Measurements from ENCODE around the gene PSMA2.

The PSMA2 gene

GRCh38 chr7:42940985-42941847, 9.2 kb upstream of the PSMA2 start:
- no peaks in the 10 kb centered on the region for H3K79me1 ChIP-seq (ENCODE audit: low read depth, low read length)
- H3K9me3 ChIP-seq (replicated peaks in 1 of 2; ENCODE audit: control insufficient read depth in 2 of 2, insufficient read depth in 1 of 2, low read depth in 1 of 2, low read length in 2 of 2): no peaks in the 10 kb centered on the region
- peak; percentile 77 for DNase-seq (ENCODE audit: low spot score)
- no peak overlapping the region for H4K8ac ChIP-seq (ENCODE audit: low read depth, low read length)
- H3K14ac ChIP-seq (ENCODE audit: low read length): no peak overlapping the region
- WGBS, 2 donors (ENCODE audit: extremely low coverage in 2 of 2, insufficient read length in 2 of 2, insufficient replicate concordance in 1 of 2): no CpG with 5 or more reads among the region's 13 CpGs
- peaks cover 0 to 2% of the 10 kb centered on the region in 2 donors for H3K4me1 ChIP-seq (ENCODE audit: control insufficient read depth in 2 of 2, insufficient read depth in 1 of 2, low read depth in 1 of 2, low read length in 2 of 2)
- no peak overlapping the region for H2BK5ac ChIP-seq (ENCODE audit: low read length)
- H3K4me3 ChIP-seq (ENCODE audit: low read length in 2 of 2): no peak overlapping the region
- H2BK12ac ChIP-seq (ENCODE audit: low read length): no peak overlapping the region
- H2BK15ac ChIP-seq (ENCODE audit: low read length): no peak overlapping the region
- H3K36me3 ChIP-seq (replicated peaks in 1 of 2; ENCODE audit: control insufficient read depth in 2 of 2, insufficient read depth in 2 of 2, low read length in 2 of 2): peaks cover under 1 to 42% of the 10 kb centered on the region in 2 donors
- H4K91ac ChIP-seq (ENCODE audit: low read depth, low read length, poor library complexity): no peak overlapping the region
- H3K9ac ChIP-seq (ENCODE audit: low read depth, low read length, poor library complexity): no peak overlapping the region
- H3K27ac ChIP-seq (replicated peaks; ENCODE audit: low read length): no peak overlapping the region
- H3K27me3 ChIP-seq (ENCODE audit: control insufficient read depth in 3 of 3, insufficient read depth in 3 of 3, low read depth in 1 of 3, low read length in 3 of 3): no peaks in the 10 kb centered on the region
- H2BK120ac ChIP-seq (ENCODE audit: low read depth, low read length): no peak overlapping the region
- H2AFZ ChIP-seq (ENCODE audit: low read length): peak overlapping the region; percentile 28
- no peak overlapping the region for H3K4ac ChIP-seq (ENCODE audit: low read length)
- H3K18ac ChIP-seq (ENCODE audit: low read length): no peak overlapping the region
- H3K23ac ChIP-seq (ENCODE audit: low read depth, low read length, poor library complexity): no peak overlapping the region
- no peak overlapping the region for H3K4me2 ChIP-seq (ENCODE audit: insufficient read depth, low read length, poor library complexity, severe bottlenecking)
- H2AK5ac ChIP-seq (ENCODE audit: low read depth, low read length): no peak overlapping the region

GRCh38 chr7:42939457-42940240, 7.7 kb upstream of the PSMA2 start:
- Histone ChIP-seq H3K4me1 (ENCODE audit: control insufficient read depth in 2 of 2, insufficient read depth in 1 of 2, low read depth in 1 of 2, low read length in 2 of 2) (peaks cover 0 to 2% of the 10 kb centered on the region in 2 donors), H2BK120ac (ENCODE audit: low read depth, low read length) (no peak overlapping the region), H3K4ac (ENCODE audit: low read length) (no peak overlapping the region), H3K4me3 (ENCODE audit: low read length in 2 of 2) (no peak overlapping the region), H2BK5ac (ENCODE audit: low read length) (no peak overlapping the region), H2AFZ (ENCODE audit: low read length) (no peak overlapping the region), H4K8ac (ENCODE audit: low read depth, low read length) (no peak overlapping the region), H3K14ac (ENCODE audit: low read length) (no peak overlapping the region), H3K27me3 (ENCODE audit: control insufficient read depth in 3 of 3, insufficient read depth in 3 of 3, low read depth in 1 of 3, low read length in 3 of 3) (no peaks in the 10 kb centered on the region), H3K36me3 (replicated peaks in 1 of 2; ENCODE audit: control insufficient read depth in 2 of 2, insufficient read depth in 2 of 2, low read length in 2 of 2) (peaks cover 7 to 58% of the 10 kb centered on the region in 2 donors), H3K9me3 (replicated peaks in 1 of 2; ENCODE audit: control insufficient read depth in 2 of 2, insufficient read depth in 1 of 2, low read depth in 1 of 2, low read length in 2 of 2) (no peaks in the 10 kb centered on the region), H3K18ac (ENCODE audit: low read length) (no peak overlapping the region), H3K27ac (replicated peaks; ENCODE audit: low read length) (no peak overlapping the region), H2BK12ac (ENCODE audit: low read length) (no peak overlapping the region), H2BK15ac (ENCODE audit: low read length) (no peak overlapping the region), H3K23ac (ENCODE audit: low read depth, low read length, poor library complexity) (no peak overlapping the region), H2AK5ac (ENCODE audit: low read depth, low read length) (no peak overlapping the region), H3K79me1 (ENCODE audit: low read depth, low read length) (no peaks in the 10 kb centered on the region), H3K4me2 (ENCODE audit: insufficient read depth, low read length, poor library complexity, severe bottlenecking) (no peak overlapping the region), H4K91ac (ENCODE audit: low read depth, low read length, poor library complexity) (no peak overlapping the region), H3K9ac (ENCODE audit: low read depth, low read length, poor library complexity) (no peak overlapping the region)
- WGBS, 2 donors (ENCODE audit: extremely low coverage in 2 of 2, insufficient read length in 2 of 2, insufficient replicate concordance in 1 of 2): no CpG with 5 or more reads among the region's 4 CpGs
- no peak for DNase-seq (ENCODE audit: low spot score)

GRCh38 chr7:42935861-42936260, 3.9 kb upstream of the PSMA2 start:
- H3K4me3 ChIP-seq (ENCODE audit: low read length in 2 of 2): no peak overlapping the region
- DNase-seq (ENCODE audit: low spot score): no peak
- H3K27ac ChIP-seq (replicated peaks; ENCODE audit: low read length): no peak overlapping the region
- H3K27me3 ChIP-seq (ENCODE audit: control insufficient read depth in 3 of 3, insufficient read depth in 3 of 3, low read depth in 1 of 3, low read length in 3 of 3): no peaks in the 10 kb centered on the region
- no peak overlapping the region for H3K4ac ChIP-seq (ENCODE audit: low read length)
- no CpG with 5 or more reads among the region's 5 CpGs for WGBS, 2 donors (ENCODE audit: extremely low coverage in 2 of 2, insufficient read length in 2 of 2, insufficient replicate concordance in 1 of 2)
- H4K91ac ChIP-seq (ENCODE audit: low read depth, low read length, poor library complexity): no peak overlapping the region
- H3K4me1 ChIP-seq (ENCODE audit: control insufficient read depth in 2 of 2, insufficient read depth in 1 of 2, low read depth in 1 of 2, low read length in 2 of 2): peaks cover 1 to 2% of the 10 kb centered on the region in 2 donors
- no peak overlapping the region for H2BK12ac ChIP-seq (ENCODE audit: low read length)
- H3K79me1 ChIP-seq (ENCODE audit: low read depth, low read length): no peaks in the 10 kb centered on the region
- H2BK5ac ChIP-seq (ENCODE audit: low read length): no peak overlapping the region
- H3K14ac ChIP-seq (ENCODE audit: low read length): no peak overlapping the region
- no peak overlapping the region for H3K23ac ChIP-seq (ENCODE audit: low read depth, low read length, poor library complexity)
- no peak overlapping the region for H2BK15ac ChIP-seq (ENCODE audit: low read length)
- H3K36me3 ChIP-seq (replicated peaks in 1 of 2; ENCODE audit: control insufficient read depth in 2 of 2, insufficient read depth in 2 of 2, low read length in 2 of 2): peaks cover 7 to 62% of the 10 kb centered on the region in 2 donors
- no peak overlapping the region for H3K18ac ChIP-seq (ENCODE audit: low read length)
- H3K9me3 ChIP-seq (replicated peaks in 1 of 2; ENCODE audit: control insufficient read depth in 2 of 2, insufficient read depth in 1 of 2, low read depth in 1 of 2, low read length in 2 of 2): no peaks in the 10 kb centered on the region
- no peak overlapping the region for H2AFZ ChIP-seq (ENCODE audit: low read length)
- H2AK5ac ChIP-seq (ENCODE audit: low read depth, low read length): no peak overlapping the region
- no peak overlapping the region for H2BK120ac ChIP-seq (ENCODE audit: low read depth, low read length)
- H3K4me2 ChIP-seq (ENCODE audit: insufficient read depth, low read length, poor library complexity, severe bottlenecking): no peak overlapping the region
- H4K8ac ChIP-seq (ENCODE audit: low read depth, low read length): no peak overlapping the region
- H3K9ac ChIP-seq (ENCODE audit: low read depth, low read length, poor library complexity): no peak overlapping the region

- Histone ChIP-seq H2BK120ac (ENCODE audit: low read depth, low read length) (no peak overlapping the region), H3K9ac (ENCODE audit: low read depth, low read length, poor library complexity) (no peak overlapping the region), H3K9me3 (replicated peaks in 1 of 2; ENCODE audit: control insufficient read depth in 2 of 2, insufficient read depth in 1 of 2, low read depth in 1 of 2, low read length in 2 of 2) (no peaks in the 10 kb centered on the region), H3K4me1 (ENCODE audit: control insufficient read depth in 2 of 2, insufficient read depth in 1 of 2, low read depth in 1 of 2, low read length in 2 of 2) (peaks cover 3 to 4% of the 10 kb centered on the region in 2 donors), H3K79me1 (ENCODE audit: low read depth, low read length) (peaks cover 2% of the 10 kb centered on the region), H4K91ac (ENCODE audit: low read depth, low read length, poor library complexity) (no peak overlapping the region), H3K23ac (ENCODE audit: low read depth, low read length, poor library complexity) (no peak overlapping the region), H3K4me2 (ENCODE audit: insufficient read depth, low read length, poor library complexity, severe bottlenecking) (no peak overlapping the region), H2BK15ac (ENCODE audit: low read length) (no peak overlapping the region), H3K27me3 (ENCODE audit: control insufficient read depth in 3 of 3, insufficient read depth in 3 of 3, low read depth in 1 of 3, low read length in 3 of 3) (no peaks in the 10 kb centered on the region), H3K14ac (ENCODE audit: low read length) (no peak overlapping the region), H3K4ac (ENCODE audit: low read length) (no peak overlapping the region), H3K4me3 (ENCODE audit: low read length in 2 of 2) (no peak overlapping the region), H4K8ac (ENCODE audit: low read depth, low read length) (no peak overlapping the region), H2BK12ac (ENCODE audit: low read length) (no peak overlapping the region), H3K36me3 (replicated peaks in 1 of 2; ENCODE audit: control insufficient read depth in 2 of 2, insufficient read depth in 2 of 2, low read length in 2 of 2) (peaks cover 7 to 56% of the 10 kb centered on the region in 2 donors), H2BK5ac (ENCODE audit: low read length) (no peak overlapping the region), H3K27ac (replicated peaks; ENCODE audit: low read length) (no peak overlapping the region), H2AK5ac (ENCODE audit: low read depth, low read length) (no peak overlapping the region), H3K18ac (ENCODE audit: low read length) (no peak overlapping the region), H2AFZ (ENCODE audit: low read length) (no peak overlapping the region)
- DNase-seq (ENCODE audit: low spot score): no peak
- no CpG with 5 or more reads among the region's 3 CpGs for WGBS, 2 donors (ENCODE audit: extremely low coverage in 2 of 2, insufficient read length in 2 of 2, insufficient replicate concordance in 1 of 2)
Observed at GRCh38 chr7:42934291-42934690, 2.3 kb upstream of the PSMA2 start.
